A549 (cell line): ENCODE data around the gene LMBR1. TPM values are rescaled to one million over a fixed set of nuclear protein-coding genes. Genes with fewer than 3 reads are reported as not detected.

Experiments used
- ATAC-seq, 2 experiments: fragments of 200-7000 bp in 1 of 2; fragments of >200 bp in 1 of 2; cut with Nextera tagmentation in 1 of 2; cut with Tn5 transposase in 1 of 2; 3 replicates each; pipeline versions ENCODE4 v1.8.0 to v1.9.1; 2018 to 2020; ENCODE audit warnings: mild to moderate bottlenecking in 1 of 2, moderate library complexity in 1 of 2
- CTCF ChIA-PET: fragments of 300-600 bp; sonication (Branson Sonifier 250); formaldehyde crosslinking; extraction: SDS; loops from one replicate; lab custom pipeline; 2021; ENCODE audit warnings: antibody characterized with exemption, inconsistent platforms; lab: Yijun Ruan, JAX
- POLR2A ChIA-PET: fragments of 350-600 bp; formaldehyde crosslinking; extraction: SDS; loops from one replicate; lab custom pipeline; 2021; ENCODE audit warnings: antibody characterized with exemption, inconsistent platforms; lab: Yijun Ruan, JAX
- DNase-seq, 2 experiments: peaks; one replicate each; pipeline versions ENCODE4 v3.0.0 to v3.0.0-alpha.2; 2011 to 2016; ENCODE audit warnings: low read depth in 1 of 2, low spot score in 1 of 2
- FAIRE-seq: peaks from 2 replicates; lab custom pipeline; 2011; peaks lifted over from hg19 to GRCh38; lab: Jason Lieb, UNC
- H3K27ac ChIP-seq, 2 experiments: fragments of >200 bp; sonication (Bioruptor Twin); formaldehyde crosslinking; 3 replicates each; pipeline ENCODE4 v1.5.1; 2016 to 2017
- H3K4me1 ChIP-seq: fragments of >200 bp; sonication (Bioruptor Twin); formaldehyde crosslinking; 3 replicates; pipeline ENCODE4 v1.6.1; 2016
- H3K4me2 ChIP-seq: fragments of >200 bp; sonication (Bioruptor Twin); formaldehyde crosslinking; 3 replicates; pipeline ENCODE4 v1.6.1; 2016
- H3K4me3 ChIP-seq: fragments of >200 bp; sonication (Bioruptor Twin); formaldehyde crosslinking; 3 replicates; pipeline ENCODE4 v1.5.1; 2016
- H3K9me3 ChIP-seq: fragments of >200 bp; sonication (Bioruptor Twin); formaldehyde crosslinking; 3 replicates; pipeline ENCODE4 v1.6.1; 2016
- BCL3 ChIP-seq: fragments of >200 bp; sonication (Bioruptor Twin); formaldehyde crosslinking; IDR thresholded peaks from 3 replicates; pipeline ENCODE4 v1.6.1; 2016
- BHLHE40 ChIP-seq: IDR thresholded peaks from 2 replicates; pipeline ENCODE4 v1.6.1; 2012; ENCODE audit warnings: low read depth, low read length, inconsistent platforms
- CBX2 ChIP-seq: fragments of 200-600 bp; sonication (generic); IDR thresholded peaks from 2 replicates; pipeline ENCODE4 v1.6.1; 2016; ENCODE audit warnings: low read depth, mild to moderate bottlenecking, borderline replicate concordance
- EHF ChIP-seq: fragments of 250-450 bp; sonication (Bioruptor Pico); IDR thresholded peaks from 2 replicates; pipeline ENCODE4 v1.5.0; 2020; ENCODE audit warnings: mild to moderate bottlenecking
- EHMT2 ChIP-seq: fragments of 200-600 bp; sonication (generic); IDR thresholded peaks from 2 replicates; pipeline ENCODE4 v1.6.1; 2016; ENCODE audit warnings: antibody characterized with exemption, low read depth, mild to moderate bottlenecking, moderate library complexity
- EP300 ChIP-seq, 2 experiments: fragments of >200 bp; sonication (Bioruptor Twin); formaldehyde crosslinking; IDR thresholded peaks; 2 replicates in 1 of 2; 3 replicates in 1 of 2; pipeline ENCODE4 v1.6.1; 2016 to 2017
- ESRRA ChIP-seq: fragments of 150-350 bp; IDR thresholded peaks from 2 replicates; pipeline ENCODE4 v1.6.1; 2014; ENCODE audit warnings: mild to moderate bottlenecking, low read length, borderline replicate concordance
- FOXS1 ChIP-seq: fragments of 250-450 bp; sonication (Bioruptor Pico); IDR thresholded peaks from 2 replicates; pipeline ENCODE4 v1.5.0; 2020; ENCODE audit warnings: mild to moderate bottlenecking, moderate library complexity
- HDAC2 ChIP-seq: fragments of 200-600 bp; sonication (generic); IDR thresholded peaks from 2 replicates; pipeline ENCODE4 v1.6.1; 2016
- HES2 ChIP-seq: fragments of >200 bp; sonication (Bioruptor Twin); formaldehyde crosslinking; IDR thresholded peaks from 2 replicates; pipeline ENCODE4 v1.6.1; 2016
- HOXA7 ChIP-seq: fragments of 250-450 bp; sonication (Bioruptor Pico); IDR thresholded peaks from 2 replicates; pipeline ENCODE4 v1.5.0; 2020; ENCODE audit warnings: mild to moderate bottlenecking, moderate library complexity
- HOXB13 ChIP-seq: fragments of 250-450 bp; sonication (Bioruptor Pico); IDR thresholded peaks from 2 replicates; pipeline ENCODE4 v1.5.0; 2020; ENCODE audit warnings: low read depth, mild to moderate bottlenecking, moderate library complexity
- HOXB5 ChIP-seq: fragments of 250-450 bp; sonication (Bioruptor Pico); IDR thresholded peaks from 2 replicates; pipeline ENCODE4 v1.5.0; 2020; ENCODE audit warnings: mild to moderate bottlenecking, moderate library complexity
- JUNB ChIP-seq: fragments of >200 bp; sonication (Bioruptor Twin); formaldehyde crosslinking; IDR thresholded peaks from 2 replicates; pipeline ENCODE4 v1.6.1; 2016
- MAFK ChIP-seq: fragments of 450-650 bp; IDR thresholded peaks from 2 replicates; pipeline ENCODE4 v1.6.1; 2014; ENCODE audit not compliant: partially characterized antibody
- NPAS2 ChIP-seq: fragments of 250-450 bp; sonication (Bioruptor Pico); IDR thresholded peaks from 2 replicates; pipeline ENCODE4 v1.8.0; 2022; ENCODE audit warnings: mild to moderate bottlenecking, moderate library complexity, borderline replicate concordance
- PHF8 ChIP-seq: fragments of 200-600 bp; sonication (generic); IDR thresholded peaks from 2 replicates; pipeline ENCODE4 v1.6.1; 2016; ENCODE audit warnings: low read depth, mild to moderate bottlenecking, antibody characterized with exemption, moderate library complexity, borderline replicate concordance
- POLR2AphosphoS2 ChIP-seq: conservative IDR thresholded peaks from 2 replicates; pipeline ENCODE4 v1.6.1; 2012; ENCODE audit warnings: low read length, improper control_type of control experiment, inconsistent platforms
- RARB ChIP-seq: fragments of 250-450 bp; sonication (Bioruptor Pico); IDR thresholded peaks from 2 replicates; pipeline ENCODE4 v1.8.0; 2021; ENCODE audit warnings: mild to moderate bottlenecking, moderate library complexity
- RCOR1 ChIP-seq: fragments of 150-350 bp; IDR thresholded peaks from 2 replicates; pipeline ENCODE4 v1.6.1; 2014; ENCODE audit warnings: antibody characterized with exemption, low read length, low read depth
- RFX5 ChIP-seq: fragments of 450-650 bp; IDR thresholded peaks from 2 replicates; pipeline ENCODE4 v1.7.1; 2014; ENCODE audit warnings: antibody characterized with exemption, mild to moderate bottlenecking, moderate library complexity
- RNF2 ChIP-seq: fragments of 200-600 bp; sonication (generic); IDR thresholded peaks from 2 replicates; pipeline ENCODE4 v1.6.1; 2016; ENCODE audit warnings: low read depth, mild to moderate bottlenecking, antibody characterized with exemption, moderate library complexity, borderline replicate concordance
- SMC3 ChIP-seq: fragments of >200 bp; sonication (Bioruptor Twin); formaldehyde crosslinking; IDR thresholded peaks from 3 replicates; pipeline ENCODE4 v1.6.1; 2018; ENCODE audit warnings: inconsistent platforms
- SREBF2 ChIP-seq: fragments of 450-650 bp; IDR thresholded peaks from 2 replicates; pipeline ENCODE4 v1.6.1; 2014; ENCODE audit warnings: mild to moderate bottlenecking, moderate library complexity
- TFCP2L1 ChIP-seq: fragments of 250-450 bp; sonication (Bioruptor Pico); IDR thresholded peaks from 2 replicates; pipeline ENCODE4 v1.5.0; 2021; ENCODE audit warnings: mild to moderate bottlenecking
- TP53 ChIP-seq: fragments of 250-450 bp; sonication (Bioruptor Pico); IDR thresholded peaks from 2 replicates; pipeline ENCODE4 v1.5.0; 2021; ENCODE audit warnings: mild to moderate bottlenecking, moderate library complexity
- ZC3H11A ChIP-seq: fragments of 450-650 bp; IDR thresholded peaks from 2 replicates; pipeline ENCODE4 v1.6.1; 2014; ENCODE audit warnings: antibody characterized with exemption, mild to moderate bottlenecking
- ZFP36 ChIP-seq: fragments of 450-650 bp; IDR thresholded peaks from 2 replicates; pipeline ENCODE4 v1.6.1; 2014; ENCODE audit warnings: borderline replicate concordance; ENCODE audit not compliant: partially characterized antibody
- WGBS: methylation state at CpG from one replicate; pipeline ENCODE4 v1.1.6; 2017; ENCODE audit errors: missing lambda C conversion rate; 5-methylcytosine and 5-hydroxymethylcytosine counted together
- polyA plus RNA-seq, 4 experiments: library from polyadenylated mRNA; depleted of rRNA in 3 of 4; stranded (reverse); fragments of >200 nt; fragmentation: RNase III in 1 of 4; extraction: RNeasy Plus Mini Kit Qiagen cat#74134 plus additional on column Dnase treatment in 1 of 4; gene quantifications; 2 replicates in 3 of 4; 3 replicates in 1 of 4; pipeline ENCODE4 v1.2.3, GENCODE V29; 2011 to 2017
- TF ChIP-seq, protein P1 (sequence below): IDR thresholded peaks from 2 replicates; pipeline ENCODE4 v1.6.1; 2012

The LMBR1 gene
- polyA plus RNA-seq, 2 of the 4 experiments (the other 2 are of a cell fraction): 33.2 to 42.3 TPM

- TF ChIP-seq SMC3 (no peak), SREBF2 (no peak), JUNB (no peak), RFX5 (no peak), CBX2 (no peak)
- Histone ChIP-seq H3K4me1 (no peaks in the 10 kb centered on the region), H3K4me2 (no peak overlapping the region), H3K9me3 (no peaks in the 10 kb centered on the region), H3K4me3 (no peak overlapping the region), H3K27ac (no peak overlapping the region)
- WGBS: 94% methylated on average over 15 of the region's 19 CpGs
- CTCF ChIA-PET: interaction anchor here (1.0 to 1.1 kb wide), 2 partner anchors 16 to 94 kb away, joined by 3 read pairs; no protein-coding TSS in a partner anchor
- ATAC-seq: no peak
- no peak for FAIRE-seq
- POLR2A ChIA-PET: no interaction called here
- no peak for DNase-seq
Measured at GRCh38 chr7:156669035-156669828, 223.8 kb downstream of the LMBR1 start.

GRCh38 chr7:156668130-156668741 is 224.7 kb downstream of the LMBR1 start:
- FAIRE-seq: no peak
- TF ChIP-seq BCL3 (no peak), NPAS2 (no peak), MAFK (no peak), ESRRA (no peak), RFX5 (no peak), ZFP36 (no peak), TFCP2L1 (CRISPR knock-in tag) (no peak), HDAC2 (no peak), TP53 (CRISPR knock-in tag) (no peak), HOXA7 (CRISPR knock-in tag) (no peak), FOXS1 (CRISPR knock-in tag) (no peak), EHMT2 (no peak), POLR2AphosphoS2 (no peak), RNF2 (no peak), EHF (CRISPR knock-in tag) (no peak), EP300 (IDR thresholded peaks at IDR 0.05) (no peak), PHF8 (no peak)
- Histone ChIP-seq H3K9me3 (no peaks in the 10 kb centered on the region), H3K27ac (no peak overlapping the region), H3K4me1 (no peaks in the 10 kb centered on the region), H3K4me3 (no peak overlapping the region), H3K4me2 (no peak overlapping the region)
- no peak for DNase-seq
- 91% methylated on average over 13 of the region's 13 CpGs for WGBS
- CTCF ChIA-PET: interaction anchor here (1.1 kb wide), 1 partner anchor 17 kb away, joined by 3 read pairs; no protein-coding TSS in a partner anchor
- ATAC-seq: no peak
- POLR2A ChIA-PET: no interaction called here

- no peak for ATAC-seq
- CTCF ChIA-PET: interaction anchor here (1.2 kb wide), 1 partner anchor 99 kb away, joined by 3 read pairs; no protein-coding TSS in a partner anchor
- no peaks in the 10 kb centered on the region for H3K4me1 ChIP-seq
- no peak for FAIRE-seq
- no peak overlapping the region for H3K4me2 ChIP-seq
- WGBS: 71% methylated on average over 1 of the region's 1 CpG
- H3K27ac ChIP-seq: no peak overlapping the region
- DNase-seq: no peak
- no peaks in the 10 kb centered on the region for H3K9me3 ChIP-seq
- no peak overlapping the region for H3K4me3 ChIP-seq
- POLR2A ChIA-PET: no interaction called here
- TF ChIP-seq, protein P1, sequence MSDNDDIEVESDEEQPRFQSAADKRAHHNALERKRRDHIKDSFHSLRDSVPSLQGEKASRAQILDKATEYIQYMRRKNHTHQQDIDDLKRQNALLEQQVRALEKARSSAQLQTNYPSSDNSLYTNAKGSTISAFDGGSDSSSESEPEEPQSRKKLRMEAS: no peak
- no peak for TF ChIP-seq RCOR1
- TF ChIP-seq HOXB13 (CRISPR knock-in tag): no peak
- TF ChIP-seq BHLHE40: no peak
- no peak for TF ChIP-seq HES2
- TF ChIP-seq ZC3H11A: no peak
- no peak for TF ChIP-seq HOXB5
- no peak for TF ChIP-seq POLR2AphosphoS2
- no peak for TF ChIP-seq RARB (CRISPR knock-in tag)
Measured at GRCh38 chr7:156667110-156667426, 225.9 kb downstream of the LMBR1 start.
